GM21786 (cell line): ENCODE data around the gene TANGO2.

Experiments
- ATAC-seq: cut with Tn5 transposase; IDR thresholded peaks from one replicate; pipeline ENCODE4 v1.9.1; 2021; ENCODE audit not compliant: unreplicated experiment

Gene TANGO2

GRCh38 chr22:20039683-20040325, 18.9 kb downstream of the TANGO2 start:
- ATAC-seq: no peak

- ATAC-seq: no peak
Measured at GRCh38 chr22:20040327-20041200, 19.7 kb downstream of the TANGO2 start.

GRCh38 chr22:20043057-20043996, 22.4 kb downstream of the TANGO2 start:
- ATAC-seq: no peak

- no peak for ATAC-seq
Measured at GRCh38 chr22:20043997-20044342, 23.1 kb downstream of the TANGO2 start.

- no peak for ATAC-seq
Measured at GRCh38 chr22:20044495-20045151, 23.7 kb downstream of the TANGO2 start.

GRCh38 chr22:20046730-20047129, 25.8 kb downstream of the TANGO2 start:
- no peak for ATAC-seq

- no peak for ATAC-seq
Measured at GRCh38 chr22:20051927-20052308, 31.0 kb downstream of the TANGO2 start.

GRCh38 chr22:20052309-20053259, 31.7 kb downstream of the TANGO2 start:
- no peak for ATAC-seq

GRCh38 chr22:20053407-20054033, 32.6 kb downstream of the TANGO2 start:
- no peak for ATAC-seq

- ATAC-seq: no peak
Measured at GRCh38 chr22:20054034-20054427, 33.1 kb downstream of the TANGO2 start.

GRCh38 chr22:20054485-20054884, 33.6 kb downstream of the TANGO2 start:
- no peak for ATAC-seq

GRCh38 chr22:20055144-20055543, 34.2 kb downstream of the TANGO2 start:
- ATAC-seq: no peak

GRCh38 chr22:20055654-20056053, 34.7 kb downstream of the TANGO2 start:
- no peak for ATAC-seq

GRCh38 chr22:20056161-20056560, 35.3 kb downstream of the TANGO2 start:
- ATAC-seq: no peak

- no peak for ATAC-seq
Measured at GRCh38 chr22:20056696-20057386, 35.9 kb downstream of the TANGO2 start.

- ATAC-seq: no peak
Measured at GRCh38 chr22:20057596-20058268, 36.8 kb downstream of the TANGO2 start.

- no peak for ATAC-seq
Measured at GRCh38 chr22:20058989-20059770, 38.3 kb downstream of the TANGO2 start.
